HG02759 (cell line): Measurements from ENCODE around the gene EPHA8.

ENCODE experiments used
- ATAC-seq: cut with Tn5 transposase; IDR thresholded peaks from one replicate; pipeline ENCODE4 v1.9.1; 2021; ENCODE audit warnings: mild to moderate bottlenecking, moderate library complexity; ENCODE audit not compliant: unreplicated experiment

EPHA8 gene

DNA sequence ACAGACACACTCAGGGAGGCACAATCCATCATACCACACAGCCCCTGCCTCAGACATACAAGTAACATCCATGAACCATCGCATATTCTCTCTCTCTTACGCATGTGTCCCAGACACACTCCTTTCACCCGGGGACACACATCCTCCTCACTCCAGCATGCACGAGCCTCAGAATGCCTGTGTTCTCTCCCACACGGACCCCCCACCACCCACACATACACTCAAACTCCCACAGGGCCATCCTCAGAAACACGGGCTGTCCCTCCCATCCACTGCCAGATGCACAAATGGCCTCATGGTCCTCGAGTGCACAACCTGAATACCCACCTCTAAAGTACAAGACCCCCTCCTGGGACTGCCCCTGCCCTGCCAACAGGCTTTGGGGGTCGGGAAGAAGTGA lies 78.0 kb downstream of the EPHA8 start:
- ATAC-seq: no peak

DNA sequence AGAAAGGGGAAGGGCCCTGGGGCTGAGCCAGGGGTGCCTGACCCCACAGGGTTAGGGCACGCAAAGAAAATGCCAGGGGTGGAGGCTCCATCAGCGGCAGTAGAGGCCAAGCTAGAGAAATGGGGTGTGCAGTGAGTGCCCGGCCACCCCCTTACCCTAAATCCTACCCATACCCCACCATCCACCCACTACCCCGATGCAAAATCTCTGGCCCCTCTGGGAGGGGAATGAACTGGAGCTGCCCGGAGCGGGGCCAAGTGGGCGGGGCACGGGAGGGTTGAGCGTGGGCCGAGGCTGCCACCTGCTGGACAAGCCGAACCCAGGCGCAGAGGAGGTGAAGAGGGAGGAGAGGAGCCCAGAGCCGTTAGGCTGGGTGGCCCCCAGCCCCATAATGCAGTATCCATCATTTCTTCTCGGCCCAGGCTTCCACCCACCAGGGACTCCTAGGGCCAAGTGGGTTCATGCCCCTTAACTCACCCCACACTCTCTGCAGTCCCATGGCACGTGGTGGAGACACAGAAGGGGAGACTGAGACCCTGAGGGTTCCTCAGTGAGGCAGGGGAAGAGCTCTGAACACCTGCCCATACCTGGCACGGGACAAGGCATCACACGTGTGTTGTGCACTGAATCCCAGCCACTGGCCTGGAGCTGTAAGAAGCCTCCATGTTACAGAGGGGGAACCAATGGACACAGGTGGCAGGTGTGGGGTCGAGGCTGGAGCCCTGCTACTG lies 78.8 kb downstream of the EPHA8 start:
- ATAC-seq: no peak

DNA sequence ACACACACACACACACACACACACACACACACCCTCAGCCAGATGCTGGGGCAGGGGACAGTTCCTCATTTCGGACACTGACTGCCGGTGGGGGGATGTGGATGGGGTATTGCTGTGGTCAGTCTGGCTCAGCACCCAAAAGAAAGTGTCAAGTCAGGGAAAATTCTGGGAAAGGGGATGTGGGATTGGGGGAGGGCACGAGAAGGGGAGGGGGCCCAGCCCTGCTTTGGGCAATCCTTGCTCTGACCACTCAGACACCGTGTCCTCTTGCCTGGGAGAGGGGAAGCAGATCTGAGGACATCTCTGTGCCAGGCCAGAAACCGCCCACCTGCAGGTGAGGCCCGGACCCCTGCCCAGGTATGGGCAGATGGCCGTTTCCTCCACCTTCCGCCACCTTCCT lies 80.1 kb downstream of the EPHA8 start, which contains the start of gene C1QC:
Gene C1QC, plus strand, starts transcription at position 253 of the 400 bp plus-strand sequence. CDS start 391 bp downstream, outside the sequence.
- no peak for ATAC-seq

DNA sequence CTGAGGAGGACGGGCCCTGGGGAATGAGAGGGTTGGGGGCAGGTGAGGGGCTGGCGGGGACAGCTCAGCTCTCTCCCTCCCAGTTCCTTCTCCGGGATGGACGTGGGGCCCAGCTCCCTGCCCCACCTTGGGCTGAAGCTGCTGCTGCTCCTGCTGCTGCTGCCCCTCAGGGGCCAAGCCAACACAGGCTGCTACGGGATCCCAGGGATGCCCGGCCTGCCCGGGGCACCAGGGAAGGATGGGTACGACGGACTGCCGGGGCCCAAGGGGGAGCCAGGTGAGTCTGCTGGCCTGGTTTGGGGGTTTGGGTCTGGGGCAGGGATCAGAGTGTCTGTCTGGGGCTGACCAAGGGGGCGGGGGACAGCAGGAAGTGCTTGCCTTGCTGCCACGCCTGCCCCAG lies 80.6 kb downstream of the EPHA8 start:
- ATAC-seq: no peak

DNA sequence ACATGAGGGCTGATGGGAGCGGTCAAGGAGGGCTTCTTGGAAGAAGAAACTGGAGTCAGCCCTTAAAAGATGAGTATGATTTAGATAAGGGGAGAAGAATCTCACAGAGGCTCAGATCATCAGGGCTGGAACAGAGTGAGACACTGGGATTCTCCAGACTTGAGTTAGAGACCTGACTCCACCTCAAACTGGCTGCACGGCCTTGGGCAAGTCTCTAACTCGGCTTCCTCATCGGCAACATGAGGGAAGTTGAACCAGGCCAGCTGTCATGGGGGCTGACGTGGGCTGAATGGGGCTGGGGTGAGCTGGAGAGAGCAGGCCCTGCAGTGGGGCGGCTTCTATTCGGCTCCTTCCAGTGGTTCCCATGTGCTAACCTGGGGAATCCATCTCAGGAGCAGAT lies 82.6 kb downstream of the EPHA8 start:
- no peak for ATAC-seq

DNA sequence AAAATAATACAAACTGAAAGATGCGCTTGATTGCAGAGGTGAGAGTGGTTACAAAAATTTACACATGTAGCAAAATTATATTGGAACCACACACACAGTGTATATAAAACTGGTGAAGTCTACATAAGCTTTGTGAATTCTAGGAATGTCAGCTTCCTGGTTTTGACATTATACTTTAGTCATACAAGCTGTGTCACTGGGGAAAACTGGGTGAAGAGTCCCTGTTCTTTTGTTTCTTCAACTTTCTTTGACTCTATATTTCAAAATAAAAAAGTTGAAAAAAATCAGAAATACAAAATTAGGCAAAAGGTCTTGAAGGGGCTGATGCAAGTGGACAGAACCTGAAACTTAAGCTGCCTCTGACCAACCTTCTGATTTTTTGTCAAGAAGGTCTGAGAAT lies 83.1 kb downstream of the EPHA8 start:
- ATAC-seq: no peak

DNA sequence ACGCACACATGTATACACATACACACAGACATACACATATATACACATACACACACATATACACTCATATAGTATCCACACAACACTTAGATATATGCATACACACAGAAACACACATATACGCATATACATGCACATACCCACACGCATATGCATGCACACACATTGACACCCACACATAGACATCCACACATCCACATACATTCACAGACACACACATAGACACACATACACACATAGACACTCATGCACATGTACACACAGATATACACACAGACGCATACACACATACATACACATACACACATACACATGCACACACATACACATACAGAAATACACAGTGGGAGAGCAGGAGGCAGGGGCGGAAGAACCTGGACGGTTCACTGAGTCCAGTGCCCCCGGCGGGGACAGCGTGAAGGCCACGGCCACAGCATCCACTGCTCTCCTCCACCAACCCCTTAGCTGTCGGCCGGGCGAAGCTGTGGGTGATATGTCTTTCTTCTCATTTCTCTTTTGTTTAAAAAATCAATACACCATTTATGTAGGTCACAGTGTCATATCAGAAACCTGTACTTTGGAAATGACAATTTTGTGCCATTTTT lies 86.9 kb downstream of the EPHA8 start:
- ATAC-seq: no peak

DNA sequence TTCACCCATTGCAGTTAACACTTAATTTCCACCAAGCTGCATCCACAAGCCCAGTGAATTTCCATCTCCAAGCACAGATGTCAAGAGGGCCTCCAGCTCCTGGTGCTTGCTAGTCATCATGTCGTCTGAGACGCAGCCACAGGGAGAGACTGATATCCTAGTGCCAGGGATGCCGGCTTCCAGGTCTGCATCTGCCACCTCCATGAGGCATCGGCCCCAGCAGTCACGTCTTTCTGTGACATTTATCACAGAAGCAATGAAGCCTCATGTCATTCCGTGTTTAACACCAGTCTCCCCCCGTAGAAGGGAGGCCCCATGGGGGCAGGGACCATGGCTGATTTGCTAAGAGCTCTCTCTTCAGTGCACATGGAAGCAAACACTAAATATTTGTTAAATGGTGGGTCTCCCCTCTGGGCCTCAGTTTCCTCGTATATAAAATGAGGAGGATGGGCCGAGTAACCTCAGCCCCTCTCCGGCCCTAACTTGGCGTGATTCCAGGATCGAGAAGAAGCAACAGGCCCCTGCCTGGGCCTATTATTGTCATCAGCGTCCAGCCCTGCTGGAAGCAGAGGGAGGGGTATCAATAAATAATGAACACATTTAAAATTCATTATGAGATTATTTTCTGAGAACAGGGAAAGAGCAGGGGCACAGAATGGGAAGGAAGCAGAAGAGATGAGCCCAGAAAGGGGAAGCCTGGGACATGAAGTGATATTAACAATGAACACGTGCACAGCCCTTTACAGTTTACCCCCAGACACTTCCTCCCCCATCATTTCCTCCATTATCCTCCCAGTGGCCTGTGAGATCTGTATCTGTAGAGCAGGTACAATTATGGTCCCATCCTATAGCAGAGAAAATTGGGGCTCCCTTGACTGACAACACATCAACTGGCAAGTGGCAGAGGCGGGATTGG lies 88.9 kb downstream of the EPHA8 start:
- no peak for ATAC-seq

DNA sequence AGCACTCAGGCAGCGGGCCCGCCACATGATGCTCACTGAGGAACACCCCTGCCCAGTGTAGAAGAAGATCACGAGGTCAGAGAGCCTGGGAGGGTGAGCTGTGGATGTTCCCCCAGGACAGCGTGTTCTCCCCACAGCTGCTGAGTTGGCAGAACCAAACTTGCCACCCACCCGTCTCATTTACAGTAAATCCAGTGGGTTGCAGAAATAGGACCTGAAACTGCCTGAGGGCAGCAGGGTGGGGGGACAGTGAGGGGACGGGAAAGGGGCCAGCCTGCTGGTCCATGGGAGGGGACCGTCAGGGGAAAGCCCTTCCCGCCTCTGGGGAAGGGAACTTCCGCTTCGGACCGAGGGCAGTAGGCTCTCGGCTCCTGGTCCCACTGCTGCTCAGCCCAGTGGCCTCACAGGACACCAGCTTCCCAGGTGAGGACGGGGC lies 89.6 kb downstream of the EPHA8 start, which contains the start of gene C1QB:
Gene C1QB, plus strand, starts transcription at position 356 of the 436 bp plus-strand sequence. CDS start 6,227 bp downstream, outside the sequence.
- no peak for ATAC-seq
